ENCODE results near the gene P3R3URF. TPM values are rescaled to one million over a fixed set of nuclear protein-coding genes. Genes with fewer than 3 reads are reported as not detected.
A peak's percentile ranks its signal among the peaks of the same experiment; 100 is the strongest.

Gene P3R3URF
- total and polyA plus RNA-seq, 9 of the 15 experiments (the other 6 are each of a cell fraction or from before 2014, with no cell fraction given), result not detected

DNA sequence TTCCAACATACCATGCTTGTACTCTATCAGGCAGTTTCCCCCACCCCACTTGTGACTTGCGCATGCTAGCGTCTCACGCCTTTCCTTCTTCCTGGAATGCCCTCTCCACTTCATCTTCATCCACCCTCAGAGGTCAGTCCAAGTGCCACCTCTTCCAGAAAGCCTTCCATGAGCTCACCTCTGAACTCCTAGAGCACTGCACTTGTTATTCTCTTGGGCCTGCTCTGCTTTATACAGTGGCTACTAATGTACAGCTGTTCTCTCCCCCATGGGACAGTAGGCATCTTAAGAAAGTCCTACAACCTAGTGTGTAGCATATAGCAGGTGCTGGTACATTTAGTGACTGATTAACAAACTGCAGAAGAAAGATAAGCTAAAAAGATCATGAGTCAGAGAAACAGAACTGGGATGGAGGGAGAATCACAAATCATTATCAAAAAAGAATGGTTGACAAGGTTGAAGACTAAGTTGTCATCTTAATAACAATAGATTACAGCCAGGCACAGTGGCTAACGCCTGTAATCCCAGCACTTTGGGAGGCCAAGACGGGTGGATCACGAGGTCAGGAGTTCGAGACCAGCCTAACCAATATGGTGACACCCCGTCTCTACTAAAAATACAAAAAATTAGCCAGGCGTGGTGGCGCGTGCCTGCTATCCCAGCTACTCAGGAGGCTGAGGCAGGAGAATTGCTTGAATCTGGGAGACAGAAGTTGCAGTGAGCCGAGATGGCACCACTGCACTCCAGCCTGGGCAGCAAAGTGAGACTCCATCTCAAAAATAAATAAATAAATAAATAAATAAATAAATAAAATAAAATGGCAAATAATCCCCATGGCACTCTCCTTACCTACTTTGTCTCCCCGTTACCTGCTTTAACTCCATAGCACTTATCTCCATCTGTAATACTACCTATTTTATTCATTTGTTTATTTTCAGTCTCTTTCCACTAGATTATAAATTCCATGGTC, 17.7 kb downstream of the P3R3URF start (continued):
- TF ChIP-seq SOX6 (IDR thresholded peaks at IDR 0.05) (peak; percentile 100), ZEB2 (IDR thresholded peaks at IDR 0.05) (peak; percentile 98), SIN3B (IDR thresholded peaks at IDR 0.05; ENCODE audit: low read depth) (no peak), KAT2B (IDR thresholded peaks at IDR 0.05; ENCODE audit: low read depth, low read length) (no peak), STAG1 (CRISPR knock-in tag; IDR thresholded peaks at IDR 0.05; ENCODE audit: borderline replicate concordance) (no peak), BDP1 (IDR thresholded peaks at IDR 0.05; ENCODE audit: insufficient read depth, insufficient read length) (no peak), PCBP2 (IDR thresholded peaks at IDR 0.05; ENCODE audit: low read depth, low read length, poor library complexity, severe bottlenecking) (no peak), TAF9B (IDR thresholded peaks at IDR 0.05; ENCODE audit: partially characterized antibody) (peak; percentile 72), MAFF (IDR thresholded peaks at IDR 0.05; ENCODE audit: low read length) (peak; percentile 73)
- TF ChIP-seq, protein P1, sequence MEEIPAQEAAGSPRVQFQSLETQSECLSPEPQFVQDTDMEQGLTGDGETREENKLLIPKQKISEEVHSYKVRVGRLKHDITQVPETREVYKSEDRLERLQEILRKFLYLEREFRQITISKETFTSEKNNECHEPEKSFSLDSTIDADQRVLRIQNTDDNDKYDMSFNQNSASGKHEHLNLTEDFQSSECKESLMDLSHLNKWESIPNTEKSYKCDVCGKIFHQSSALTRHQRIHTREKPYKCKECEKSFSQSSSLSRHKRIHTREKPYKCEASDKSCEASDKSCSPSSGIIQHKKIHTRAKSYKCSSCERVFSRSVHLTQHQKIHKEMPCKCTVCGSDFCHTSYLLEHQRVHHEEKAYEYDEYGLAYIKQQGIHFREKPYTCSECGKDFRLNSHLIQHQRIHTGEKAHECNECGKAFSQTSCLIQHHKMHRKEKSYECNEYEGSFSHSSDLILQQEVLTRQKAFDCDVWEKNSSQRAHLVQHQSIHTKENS (CRISPR knock-in tag; IDR thresholded peaks at IDR 0.05), result no peak
- TF ChIP-seq, protein P2, sequence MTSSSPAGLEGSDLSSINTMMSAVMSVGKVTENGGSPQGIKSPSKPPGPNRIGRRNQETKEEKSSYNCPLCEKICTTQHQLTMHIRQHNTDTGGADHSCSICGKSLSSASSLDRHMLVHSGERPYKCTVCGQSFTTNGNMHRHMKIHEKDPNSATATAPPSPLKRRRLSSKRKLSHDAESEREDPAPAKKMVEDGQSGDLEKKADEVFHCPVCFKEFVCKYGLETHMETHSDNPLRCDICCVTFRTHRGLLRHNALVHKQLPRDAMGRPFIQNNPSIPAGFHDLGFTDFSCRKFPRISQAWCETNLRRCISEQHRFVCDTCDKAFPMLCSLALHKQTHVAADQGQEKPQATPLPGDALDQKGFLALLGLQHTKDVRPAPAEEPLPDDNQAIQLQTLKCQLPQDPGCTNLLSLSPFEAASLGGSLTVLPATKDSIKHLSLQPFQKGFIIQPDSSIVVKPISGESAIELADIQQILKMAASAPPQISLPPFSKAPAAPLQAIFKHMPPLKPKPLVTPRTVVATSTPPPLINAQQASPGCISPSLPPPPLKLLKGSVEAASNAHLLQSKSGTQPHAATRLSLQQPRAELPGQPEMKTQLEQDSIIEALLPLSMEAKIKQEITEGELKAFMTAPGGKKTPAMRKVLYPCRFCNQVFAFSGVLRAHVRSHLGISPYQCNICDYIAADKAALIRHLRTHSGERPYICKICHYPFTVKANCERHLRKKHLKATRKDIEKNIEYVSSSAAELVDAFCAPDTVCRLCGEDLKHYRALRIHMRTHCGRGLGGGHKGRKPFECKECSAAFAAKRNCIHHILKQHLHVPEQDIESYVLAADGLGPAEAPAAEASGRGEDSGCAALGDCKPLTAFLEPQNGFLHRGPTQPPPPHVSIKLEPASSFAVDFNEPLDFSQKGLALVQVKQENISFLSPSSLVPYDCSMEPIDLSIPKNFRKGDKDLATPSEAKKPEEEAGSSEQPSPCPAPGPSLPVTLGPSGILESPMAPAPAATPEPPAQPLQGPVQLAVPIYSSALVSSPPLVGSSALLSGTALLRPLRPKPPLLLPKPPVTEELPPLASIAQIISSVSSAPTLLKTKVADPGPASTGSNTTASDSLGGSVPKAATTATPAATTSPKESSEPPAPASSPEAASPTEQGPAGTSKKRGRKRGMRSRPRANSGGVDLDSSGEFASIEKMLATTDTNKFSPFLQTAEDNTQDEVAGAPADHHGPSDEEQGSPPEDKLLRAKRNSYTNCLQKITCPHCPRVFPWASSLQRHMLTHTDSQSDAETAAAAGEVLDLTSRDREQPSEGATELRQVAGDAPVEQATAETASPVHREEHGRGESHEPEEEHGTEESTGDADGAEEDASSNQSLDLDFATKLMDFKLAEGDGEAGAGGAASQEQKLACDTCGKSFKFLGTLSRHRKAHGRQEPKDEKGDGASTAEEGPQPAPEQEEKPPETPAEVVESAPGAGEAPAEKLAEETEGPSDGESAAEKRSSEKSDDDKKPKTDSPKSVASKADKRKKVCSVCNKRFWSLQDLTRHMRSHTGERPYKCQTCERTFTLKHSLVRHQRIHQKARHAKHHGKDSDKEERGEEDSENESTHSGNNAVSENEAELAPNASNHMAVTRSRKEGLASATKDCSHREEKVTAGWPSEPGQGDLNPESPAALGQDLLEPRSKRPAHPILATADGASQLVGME (CRISPR knock-in tag; IDR thresholded peaks at IDR 0.05), result no peak
